SH-SY5Y (cell line): ENCODE results near the gene M6PR.

Experiments used
- GATA2 ChIP-seq: IDR thresholded peaks from 2 replicates; pipeline ENCODE4 v1.6.1; 2011; ENCODE audit warnings: mild to moderate bottlenecking, low read depth, low read length
- GATA3 ChIP-seq: IDR thresholded peaks from 2 replicates; pipeline ENCODE4 v1.6.1; 2011; ENCODE audit warnings: low read depth, mild to moderate bottlenecking, low read length, moderate library complexity

- TF ChIP-seq GATA2, result no peak
- TF ChIP-seq GATA3, result no peak
Measured at GRCh38 chr12:8922544-8922943, 26.9 kb downstream of the M6PR start.
